ENCODE measurements around the gene OLA1.

DNA sequence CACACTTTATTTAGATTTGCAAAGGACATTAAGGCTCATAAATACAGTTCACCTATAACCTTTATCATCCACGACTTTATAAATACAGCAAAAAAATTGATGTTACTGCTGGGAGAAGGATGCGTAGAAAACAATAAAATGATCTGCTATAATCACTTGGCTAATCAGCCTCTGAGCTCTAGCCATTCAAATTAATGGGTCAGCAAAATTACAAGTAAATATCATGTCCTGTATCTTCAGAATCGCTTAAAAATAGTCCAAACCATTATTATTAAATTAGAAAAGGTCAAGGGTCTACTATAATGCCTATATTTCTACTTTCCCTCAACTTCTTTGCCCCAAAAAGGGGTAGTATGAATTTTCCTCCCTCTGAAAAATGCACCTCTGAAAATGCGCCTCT, 40.3 kb downstream of the OLA1 start:
- TF ChIP-seq CTCF (IDR thresholded peaks at IDR 0.05; ENCODE audit: insufficient read depth, low read length) (no peak), GABPA (IDR thresholded peaks at IDR 0.05; ENCODE audit: low read depth) (no peak)
